Activated CD4-positive, alpha-beta T cell treated with anti-CD3 and anti-CD28 coated beads, Interleukin-2, amount 50 U/mL, for 24 hours (primary cell): ENCODE data around the gene ARRB1.
"Not testable (repeated sequence)": the region's sequence is repeated elsewhere in the genome, so short reads cannot be mapped to it uniquely, and the experiment has no call there.

ENCODE experiments used
- DNase-seq, 2 donors: peaks; one replicate each; pipeline ENCODE4 v3.0.0-alpha.2; 2020; ENCODE audit warnings: low read depth in 1 of 2, low spot score in 1 of 2

ARRB1 gene

DNA sequence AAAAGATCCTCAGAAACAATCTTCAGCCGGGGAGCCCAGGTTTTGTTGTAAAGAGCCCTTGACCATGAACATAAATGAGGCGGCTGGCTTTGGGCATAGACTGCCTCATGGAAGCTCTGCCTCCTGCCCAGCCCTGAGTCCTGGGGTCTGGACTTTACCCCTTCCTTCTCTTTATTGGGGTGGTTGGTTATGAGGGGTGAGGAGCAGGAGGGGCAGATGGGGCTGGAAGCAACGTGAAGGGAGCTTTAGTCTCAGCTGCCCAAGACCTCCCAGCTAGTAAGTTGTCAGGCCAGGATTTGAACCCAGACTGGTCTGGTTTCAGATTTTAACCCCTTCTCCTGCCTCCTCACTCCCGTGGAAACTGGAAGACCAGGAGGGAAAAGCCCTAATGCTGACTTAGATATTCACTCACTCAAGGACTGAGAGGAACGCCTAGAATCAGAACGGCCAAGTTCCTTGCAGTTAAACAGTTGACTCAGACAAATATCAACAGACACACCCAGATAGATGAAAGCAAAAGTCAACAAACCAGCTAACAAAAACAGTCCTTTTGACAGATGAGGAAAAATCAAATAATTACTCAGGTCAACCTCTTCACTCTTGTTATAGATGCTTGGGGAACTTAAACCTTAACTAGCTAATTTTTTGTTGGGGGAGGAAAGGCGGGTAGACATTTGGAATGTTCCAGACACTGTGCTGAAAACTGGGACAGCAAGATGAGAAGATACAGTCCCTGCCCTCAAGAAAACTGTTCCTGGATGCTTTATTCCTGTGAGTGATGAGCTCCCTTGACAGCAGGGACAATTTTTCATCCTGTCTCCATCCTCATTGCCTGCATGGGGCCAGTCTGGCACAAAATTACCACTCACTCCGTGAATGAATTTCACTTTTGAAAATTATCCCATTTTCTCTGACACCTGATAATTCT lies 20.8 kb upstream of the ARRB1 start:
- DNase-seq, result no peak

DNA sequence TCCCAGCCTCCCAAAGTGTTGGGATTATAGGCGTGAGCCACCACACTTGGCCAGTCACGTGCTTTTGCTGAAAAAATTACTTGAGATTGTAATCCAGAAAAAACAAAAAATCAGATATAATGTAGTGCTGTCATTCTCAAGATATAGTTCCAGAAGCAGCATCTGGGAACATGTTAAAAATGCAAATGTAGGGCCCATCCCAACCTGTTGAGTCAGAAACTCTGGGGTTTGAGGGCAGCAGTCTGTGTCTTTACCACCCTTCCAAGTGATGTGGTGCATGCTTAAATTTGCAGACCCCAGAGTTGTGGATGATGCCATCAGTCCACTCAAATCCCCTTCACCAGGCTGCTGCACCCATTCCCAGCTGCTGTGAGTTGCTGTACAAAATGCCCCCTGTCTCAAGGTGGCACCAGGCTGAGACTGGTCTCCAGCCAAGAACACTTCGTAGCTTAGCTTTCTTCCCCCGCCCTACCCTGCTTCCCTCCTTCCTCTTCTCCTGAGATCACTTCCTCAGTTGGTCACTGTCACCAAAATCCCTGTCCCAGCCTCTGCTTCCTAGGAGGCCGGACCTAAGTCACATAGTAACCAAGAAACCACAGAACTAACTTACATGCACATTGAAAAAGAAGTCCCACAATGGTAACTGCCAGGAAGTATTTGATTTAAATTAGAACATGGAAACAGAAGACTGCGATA lies 18.2 kb upstream of the ARRB1 start:
- no peak for DNase-seq

DNA sequence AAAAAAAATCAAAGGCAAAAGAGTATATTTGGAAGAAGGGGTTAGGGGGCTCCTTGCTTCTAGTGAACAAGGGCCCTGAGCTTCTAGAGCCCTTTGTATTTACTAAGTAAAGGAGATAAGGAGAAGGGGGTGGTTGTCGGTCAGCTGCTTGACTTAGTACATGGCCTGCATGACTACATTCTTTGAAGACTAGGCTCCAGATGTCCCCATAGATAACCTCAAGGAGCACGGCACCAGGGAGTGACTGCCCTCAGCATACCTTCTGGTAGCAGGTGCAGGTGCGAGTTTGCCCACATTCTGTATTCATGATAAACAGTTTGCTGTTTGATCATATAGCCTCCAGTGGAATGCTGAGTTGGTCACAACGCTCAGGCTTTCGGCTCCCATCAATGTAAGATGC lies 15.4 kb upstream of the ARRB1 start:
- DNase-seq, result not testable (repeated sequence)

DNA sequence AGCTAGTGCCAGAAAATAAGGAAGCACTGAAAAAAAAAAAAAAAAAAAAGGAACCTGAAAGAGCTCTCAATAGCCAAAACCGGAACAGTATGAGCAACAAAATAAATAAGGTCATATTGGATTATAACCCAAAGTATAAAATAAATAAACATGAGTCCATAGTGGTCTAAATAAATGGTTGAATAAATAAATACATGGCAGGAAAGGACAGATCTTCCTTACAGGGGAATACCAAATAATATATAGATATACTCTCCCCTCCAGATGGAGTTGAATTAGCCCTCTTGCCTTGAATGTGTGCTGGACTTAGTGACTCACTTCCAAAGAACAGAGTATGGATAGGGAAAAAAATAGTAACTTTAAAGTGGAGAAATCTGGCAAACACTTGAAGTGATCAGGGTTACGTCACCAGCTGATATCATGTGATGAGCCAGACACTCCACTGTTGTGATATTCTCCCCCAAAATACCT lies 14.3 kb upstream of the ARRB1 start:
- DNase-seq, result no peak

DNA sequence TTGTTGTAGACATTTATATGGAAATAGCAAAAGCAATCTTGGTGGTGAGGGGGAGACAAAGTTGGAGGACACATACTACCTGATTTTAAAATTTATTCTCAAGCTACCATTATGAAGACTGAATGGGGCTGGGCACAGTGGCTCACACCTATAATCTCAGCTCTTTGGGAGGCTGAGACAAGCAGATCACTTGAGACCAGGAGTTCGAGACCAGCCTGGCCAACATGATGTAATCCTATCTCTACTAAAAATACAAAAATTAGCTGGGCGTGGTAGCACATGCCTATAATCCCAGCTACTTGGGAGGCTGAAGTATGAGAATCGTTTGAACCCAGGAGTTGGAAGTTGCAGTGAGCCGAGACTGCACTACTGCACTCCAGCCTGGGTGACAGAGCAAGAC lies 10.8 kb upstream of the ARRB1 start:
- DNase-seq, result not testable (repeated sequence)

DNA sequence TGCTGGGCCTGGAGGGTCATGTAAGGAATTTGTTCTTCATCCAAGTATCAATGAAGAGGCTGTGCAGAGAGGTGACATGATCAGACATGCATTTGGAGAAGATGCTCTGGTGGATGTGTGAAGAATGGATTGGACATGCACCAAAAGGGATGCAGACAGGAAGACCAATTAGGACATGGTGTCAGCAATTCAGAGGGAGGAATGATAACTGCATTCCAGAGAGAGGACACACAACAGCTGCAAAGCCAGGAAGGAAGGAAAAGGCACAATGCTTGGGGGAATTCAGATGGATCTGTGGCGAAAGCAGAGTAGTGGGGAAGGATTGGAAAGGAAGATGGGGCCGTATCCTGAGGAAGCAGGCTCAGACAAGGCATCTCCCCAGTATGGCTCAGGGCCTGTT lies 5.2 kb upstream of the ARRB1 start:
- no peak for DNase-seq

DNA sequence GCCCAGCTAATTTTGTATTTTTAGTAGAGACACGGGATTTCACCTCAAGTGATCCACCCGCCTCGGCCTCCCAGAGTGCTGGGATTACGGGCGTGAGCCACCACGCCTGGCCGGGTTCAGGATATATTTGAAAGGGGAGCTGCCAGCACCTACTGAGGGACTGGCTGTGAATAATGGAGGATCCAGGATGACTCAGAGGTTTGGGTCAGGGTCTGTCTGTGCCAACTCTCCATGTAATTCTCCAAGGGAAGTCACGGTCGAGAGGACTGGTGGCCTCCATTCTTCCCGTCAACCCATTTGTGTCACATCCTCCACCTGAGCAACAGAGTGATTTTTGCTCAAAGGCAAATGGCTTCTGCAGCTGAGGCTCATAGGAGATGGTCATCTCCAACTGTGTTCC lies 3.6 kb upstream of the ARRB1 start:
- no peak for DNase-seq

DNA sequence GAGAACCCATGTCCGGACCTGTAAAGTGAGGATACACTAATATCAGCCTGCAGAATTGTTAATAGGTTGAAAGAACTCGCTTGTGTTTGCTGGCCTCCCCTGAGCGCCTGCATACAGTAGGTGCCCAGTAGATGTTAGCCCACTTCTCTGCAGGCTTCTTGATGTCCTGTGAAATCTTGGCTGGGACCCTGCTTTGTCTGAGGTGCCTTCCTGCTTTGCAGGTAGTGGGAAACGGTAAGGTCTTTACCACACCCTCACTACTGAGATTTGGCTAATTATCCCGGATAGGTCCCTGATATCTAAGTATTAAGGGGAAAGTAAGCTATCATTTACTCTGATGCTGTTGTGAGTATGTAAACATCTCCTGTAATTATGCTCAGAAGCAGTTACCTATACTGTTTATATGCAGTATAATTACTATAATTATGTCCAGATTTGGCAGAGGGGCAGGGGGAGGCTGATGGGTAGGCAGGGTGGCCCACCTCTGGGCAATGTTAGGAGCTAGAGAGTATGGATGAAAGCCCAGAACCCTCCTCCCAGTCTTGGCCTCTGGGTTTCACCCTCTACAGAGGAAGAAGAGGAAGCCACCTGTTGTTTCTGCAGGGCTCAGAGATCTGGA lies 1.2 kb upstream of the ARRB1 start:
- DNase-seq, result no peak

DNA sequence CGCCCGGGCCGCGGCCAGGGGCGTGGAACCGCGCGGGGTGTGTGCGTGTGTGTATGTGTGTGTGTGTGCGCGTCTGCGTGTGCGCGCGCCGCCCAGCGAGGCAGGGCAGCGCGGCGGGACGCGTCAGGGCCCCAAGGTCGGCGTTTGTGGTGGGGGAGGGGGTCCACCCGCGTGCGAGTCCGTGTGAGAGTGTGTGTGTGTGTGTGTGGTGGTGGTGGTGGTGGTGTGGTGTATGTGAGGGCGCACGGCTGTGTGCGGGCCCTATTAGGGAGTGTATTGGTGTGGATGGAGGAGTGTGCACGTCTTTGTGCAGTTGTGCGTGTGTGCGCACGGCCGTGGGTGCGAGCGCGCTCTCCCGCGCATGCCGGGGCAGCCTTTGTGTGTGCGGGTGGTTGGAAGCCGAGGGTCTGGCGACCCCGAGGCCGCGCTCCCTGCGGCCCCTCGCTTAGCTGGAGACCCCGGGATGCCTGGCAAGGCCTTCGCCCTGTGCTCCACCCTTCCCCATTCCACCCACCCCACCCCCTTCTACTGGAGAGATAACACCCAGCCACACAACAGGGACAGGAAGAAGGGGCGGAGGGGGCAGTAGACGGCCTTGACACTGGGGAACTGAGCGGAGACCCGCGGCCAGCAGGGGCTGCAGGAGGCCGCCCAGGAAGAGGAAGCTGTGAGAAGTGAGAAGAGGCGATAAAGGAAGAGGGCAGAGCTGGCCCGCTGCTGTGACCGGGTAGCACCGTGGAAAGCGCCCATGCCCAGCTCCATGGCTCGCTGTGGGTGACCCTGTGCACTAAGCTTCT lies 528 bp upstream of the ARRB1 start:
- DNase-seq, result peak in 1 of 2 donors; percentile 29

DNA sequence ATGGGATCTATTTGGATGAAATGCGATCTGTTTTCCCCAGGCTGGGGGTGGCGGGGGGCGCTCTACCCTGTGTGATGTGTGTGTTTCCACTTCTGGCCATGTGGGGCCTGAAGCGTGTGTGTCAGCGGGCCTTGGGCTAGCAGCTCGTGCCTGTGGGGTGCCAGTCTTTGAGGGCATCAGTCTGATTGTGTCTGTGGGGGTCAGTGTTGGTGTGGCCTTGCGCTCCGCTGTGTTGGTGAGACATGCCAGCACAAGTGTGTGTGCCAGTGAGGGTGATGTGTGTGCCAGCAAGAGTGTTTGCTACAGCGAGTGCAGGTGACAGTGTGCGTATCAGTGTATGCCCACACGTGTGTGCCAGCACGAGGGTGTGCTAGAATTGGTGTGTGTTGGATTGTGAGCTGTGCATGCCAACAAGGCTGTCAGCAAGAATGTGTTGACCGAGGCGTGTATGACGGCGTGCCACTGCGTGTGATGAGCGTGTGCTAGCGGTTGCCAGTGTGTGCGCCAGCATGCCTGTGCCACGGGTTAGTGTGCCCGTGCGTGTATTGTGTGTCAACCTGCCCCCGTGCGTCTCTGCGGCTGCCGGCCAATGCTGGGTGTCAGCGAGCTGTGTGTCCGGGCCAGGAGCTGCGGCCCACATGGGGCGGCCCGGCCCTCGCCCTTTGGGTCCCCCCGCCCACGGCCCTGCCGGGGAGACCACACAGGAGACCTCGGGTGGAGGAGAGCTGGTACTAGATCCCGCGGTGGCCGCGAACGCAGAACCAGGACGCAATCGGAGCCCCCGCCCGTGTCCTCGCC lies 519 bp downstream of the ARRB1 start:
- peak in 1 of 2 donors; percentile 30 for DNase-seq

DNA sequence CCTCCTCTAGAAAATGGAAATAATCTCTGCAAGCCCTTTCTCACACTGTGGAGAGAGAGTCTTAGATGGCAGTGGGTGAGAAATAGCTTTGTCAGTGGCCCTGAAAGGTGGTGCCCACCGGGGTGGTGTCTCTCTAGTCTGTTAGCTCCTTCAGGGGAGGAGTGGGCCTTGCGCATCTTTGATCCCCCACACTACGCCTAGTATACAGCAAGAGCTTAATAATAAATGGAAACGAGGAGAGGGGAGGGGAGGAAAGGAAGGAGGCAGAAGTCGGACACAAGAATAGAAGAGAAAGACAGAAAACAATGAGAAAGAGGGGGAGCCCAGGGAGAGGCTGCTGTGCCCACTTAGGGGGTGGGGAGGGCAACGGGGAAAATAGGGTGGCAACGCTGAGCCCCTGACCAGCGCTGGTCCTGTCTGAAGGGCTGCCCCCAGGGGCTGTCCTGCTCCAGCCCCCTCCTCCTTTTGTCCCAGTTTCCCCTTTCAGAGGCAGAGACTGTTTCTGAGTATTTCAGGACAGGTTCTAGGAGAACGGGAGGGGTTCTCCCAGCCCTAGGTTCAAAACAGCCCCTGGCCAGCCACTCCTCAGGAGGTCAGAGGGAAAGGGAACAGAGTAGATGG lies 1.2 kb downstream of the ARRB1 start:
- DNase-seq, result no peak

DNA sequence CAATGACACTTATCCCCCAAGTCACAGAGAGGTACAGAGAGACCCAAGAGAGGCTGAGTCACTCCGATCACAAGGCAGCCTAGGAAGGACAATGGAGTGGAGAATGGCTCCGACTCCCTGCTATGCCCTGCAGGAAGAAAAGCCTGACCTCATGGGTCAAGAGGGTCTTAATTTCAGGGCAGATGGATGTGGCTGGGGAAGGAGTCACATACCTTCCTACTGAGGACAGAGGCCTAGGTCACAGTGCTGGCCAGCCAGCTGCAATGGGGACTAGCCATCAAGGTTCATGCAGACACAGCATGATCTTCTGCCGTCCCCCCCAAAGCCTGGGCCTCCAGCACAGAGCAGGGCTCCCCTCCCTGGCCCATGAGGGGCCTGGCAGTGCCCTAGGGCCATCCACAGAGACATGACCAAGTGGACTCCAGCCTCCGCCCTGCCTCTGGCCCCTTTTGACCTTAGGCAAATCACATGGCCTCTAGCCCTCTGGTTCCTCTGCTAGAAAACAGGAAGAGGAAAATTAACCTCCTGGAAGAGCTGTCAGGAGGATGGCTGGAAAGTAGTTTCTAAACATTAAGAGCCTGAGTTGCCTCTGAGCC lies 1.8 kb downstream of the ARRB1 start:
- no peak for DNase-seq

DNA sequence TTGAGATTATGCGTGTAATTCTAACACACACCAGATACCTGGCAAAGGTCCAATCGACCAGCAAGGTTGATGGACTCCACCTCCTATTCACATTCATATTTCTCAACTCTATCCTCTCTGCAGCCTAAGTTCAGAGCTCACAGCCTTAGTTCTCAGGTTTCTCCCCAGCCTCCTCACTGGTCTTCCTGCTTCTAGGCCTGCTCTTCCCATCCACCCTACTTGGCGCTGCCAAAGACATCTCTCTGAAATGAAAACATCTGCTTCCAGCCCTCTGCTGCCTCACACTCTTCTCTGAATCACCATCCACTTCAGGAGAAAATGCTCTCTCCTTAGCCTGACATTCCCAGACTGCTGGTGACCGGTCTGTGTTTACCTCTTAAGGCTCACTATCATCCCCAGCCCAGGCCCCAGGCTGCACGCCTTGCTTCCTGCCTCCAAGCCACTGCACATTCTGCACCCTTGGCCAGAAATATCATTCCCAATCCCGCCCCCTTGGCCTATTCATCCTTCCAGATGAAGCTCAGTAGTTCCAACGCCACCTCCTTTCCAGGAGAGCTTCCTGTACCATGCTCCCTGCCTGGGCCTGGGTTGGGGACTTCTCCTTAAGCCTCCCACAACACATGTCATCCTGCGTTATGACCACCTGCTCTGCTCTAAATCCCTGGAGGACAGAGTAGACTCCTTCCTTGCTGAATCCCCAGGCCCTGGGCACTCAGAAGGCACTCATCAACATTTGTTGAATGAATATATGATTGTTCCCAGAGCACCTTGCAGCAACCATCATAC lies 3.5 kb downstream of the ARRB1 start:
- no peak for DNase-seq

DNA sequence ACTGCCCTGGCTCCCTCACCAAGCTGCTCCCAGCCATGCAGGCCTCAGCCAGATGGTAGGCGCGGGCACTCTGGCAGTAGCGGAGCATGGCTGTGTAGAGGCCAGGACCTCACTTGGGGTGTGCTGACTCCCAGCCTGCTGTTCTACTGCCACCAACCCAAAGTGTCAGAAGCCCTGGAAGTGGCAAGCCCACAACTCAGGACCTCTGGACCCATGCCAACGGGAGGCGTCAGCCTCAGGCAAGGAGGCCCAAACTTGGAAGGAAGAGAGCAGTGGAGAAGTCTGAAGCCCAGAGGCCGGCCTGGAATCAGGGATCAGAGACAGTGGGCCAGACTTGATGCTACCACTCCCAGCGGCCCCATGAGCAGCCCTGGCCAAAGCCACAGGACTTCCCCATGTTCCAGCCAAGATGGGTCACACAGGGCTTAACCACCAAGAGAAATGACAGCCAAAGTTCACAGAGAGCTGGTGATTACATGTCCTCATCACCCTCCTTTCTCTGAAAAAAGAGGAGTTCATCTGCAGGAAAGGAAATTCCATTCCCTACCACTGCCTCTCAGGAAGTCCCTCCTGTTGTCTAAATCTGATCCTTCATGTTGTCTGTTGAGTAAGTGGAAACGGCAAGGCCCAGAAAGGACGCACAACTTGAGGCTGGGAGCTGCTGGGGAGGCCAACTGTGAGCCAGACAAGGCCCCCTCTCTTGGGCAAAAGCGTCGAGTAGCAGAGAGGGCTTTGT lies 4.4 kb downstream of the ARRB1 start:
- DNase-seq, result no peak

DNA sequence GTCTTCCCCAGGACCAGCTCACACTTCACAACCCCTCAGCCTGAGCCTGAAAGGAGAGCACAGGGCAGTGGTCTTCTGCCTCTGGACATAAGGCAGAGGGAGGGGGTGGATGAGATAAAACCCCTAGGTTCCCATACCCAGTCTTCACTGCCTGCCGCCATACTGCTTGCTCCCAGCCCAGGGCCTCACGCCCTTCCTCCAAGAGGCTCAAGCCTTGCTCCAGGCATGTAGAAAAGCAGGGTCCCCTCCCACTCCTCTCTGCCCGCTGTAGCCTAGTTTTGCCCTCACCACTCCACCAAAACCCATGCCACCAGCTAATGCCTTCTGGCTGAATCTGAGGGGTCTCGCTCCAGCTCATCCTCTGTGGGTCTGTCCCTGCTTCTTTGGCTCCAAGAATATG lies 5.2 kb downstream of the ARRB1 start:
- no peak for DNase-seq

DNA sequence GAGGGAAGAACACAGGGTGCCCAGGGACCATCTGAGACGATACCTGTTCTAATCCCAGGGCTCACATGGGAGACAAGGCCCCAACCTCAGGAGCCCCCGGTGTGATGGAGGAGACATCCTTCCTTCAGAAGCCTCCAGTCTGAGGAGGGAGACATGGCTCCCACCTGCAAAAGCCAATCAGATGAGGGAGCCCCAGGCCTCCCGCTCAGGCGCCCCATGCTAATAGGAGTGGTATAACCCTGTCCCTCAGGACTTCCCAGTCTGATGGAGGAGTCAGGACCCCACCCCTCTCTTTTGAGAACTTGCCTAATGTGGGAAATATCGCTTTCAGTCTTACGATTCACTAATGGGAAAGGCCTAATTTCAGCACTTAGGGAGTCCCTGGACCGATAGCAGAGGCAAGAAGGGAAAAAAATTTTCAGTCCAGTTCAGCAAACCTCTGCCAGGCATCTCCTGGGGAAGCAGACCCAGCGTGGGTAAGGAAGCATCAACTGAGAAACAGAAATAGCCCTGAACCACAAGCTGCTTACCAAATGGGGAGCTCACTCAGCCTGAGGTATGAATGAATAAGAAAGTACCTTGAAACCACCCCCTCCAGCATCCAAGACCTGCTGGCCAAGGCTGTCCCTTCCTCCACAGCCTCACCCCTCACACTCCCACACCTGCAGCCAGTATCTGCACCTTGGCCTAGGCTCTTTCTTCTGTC lies 5.9 kb downstream of the ARRB1 start:
- no peak for DNase-seq

DNA sequence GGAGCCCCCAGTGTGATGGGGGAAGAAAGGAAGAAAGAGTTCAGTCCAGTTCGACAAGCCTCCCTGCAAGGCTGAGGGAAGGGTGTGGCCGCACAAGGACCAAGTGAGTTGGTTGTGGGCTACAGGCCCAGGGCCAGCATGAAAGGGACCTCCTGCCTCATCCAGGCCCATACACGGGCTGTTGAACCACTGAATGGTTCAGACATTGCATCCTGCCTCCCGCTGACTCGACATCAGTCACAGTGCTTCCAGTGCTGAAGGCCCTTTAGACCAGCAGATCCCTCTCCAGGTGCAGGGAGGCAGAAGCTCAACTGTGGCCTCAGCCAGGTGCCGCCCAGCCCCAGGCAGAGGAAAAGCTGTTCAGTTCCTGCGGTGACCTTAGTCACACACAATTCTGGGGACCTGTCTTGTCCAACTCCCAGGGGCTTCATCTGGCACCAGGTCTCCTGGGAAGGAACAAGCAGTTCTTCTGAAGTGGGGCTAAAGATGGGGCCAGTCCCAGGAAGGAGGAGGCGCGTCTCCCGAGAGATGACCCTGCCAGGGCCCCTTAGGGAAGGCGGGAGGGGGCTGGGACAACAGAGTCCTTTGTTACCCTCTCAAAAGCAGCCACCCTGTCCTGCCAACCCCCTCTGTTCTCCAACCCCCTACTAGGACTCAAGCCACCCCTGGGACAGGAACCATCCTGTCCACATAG lies 6.6 kb downstream of the ARRB1 start:
- no peak for DNase-seq
